Measurements from ENCODE around the gene PRKAG2.

The PRKAG2 gene

DNA sequence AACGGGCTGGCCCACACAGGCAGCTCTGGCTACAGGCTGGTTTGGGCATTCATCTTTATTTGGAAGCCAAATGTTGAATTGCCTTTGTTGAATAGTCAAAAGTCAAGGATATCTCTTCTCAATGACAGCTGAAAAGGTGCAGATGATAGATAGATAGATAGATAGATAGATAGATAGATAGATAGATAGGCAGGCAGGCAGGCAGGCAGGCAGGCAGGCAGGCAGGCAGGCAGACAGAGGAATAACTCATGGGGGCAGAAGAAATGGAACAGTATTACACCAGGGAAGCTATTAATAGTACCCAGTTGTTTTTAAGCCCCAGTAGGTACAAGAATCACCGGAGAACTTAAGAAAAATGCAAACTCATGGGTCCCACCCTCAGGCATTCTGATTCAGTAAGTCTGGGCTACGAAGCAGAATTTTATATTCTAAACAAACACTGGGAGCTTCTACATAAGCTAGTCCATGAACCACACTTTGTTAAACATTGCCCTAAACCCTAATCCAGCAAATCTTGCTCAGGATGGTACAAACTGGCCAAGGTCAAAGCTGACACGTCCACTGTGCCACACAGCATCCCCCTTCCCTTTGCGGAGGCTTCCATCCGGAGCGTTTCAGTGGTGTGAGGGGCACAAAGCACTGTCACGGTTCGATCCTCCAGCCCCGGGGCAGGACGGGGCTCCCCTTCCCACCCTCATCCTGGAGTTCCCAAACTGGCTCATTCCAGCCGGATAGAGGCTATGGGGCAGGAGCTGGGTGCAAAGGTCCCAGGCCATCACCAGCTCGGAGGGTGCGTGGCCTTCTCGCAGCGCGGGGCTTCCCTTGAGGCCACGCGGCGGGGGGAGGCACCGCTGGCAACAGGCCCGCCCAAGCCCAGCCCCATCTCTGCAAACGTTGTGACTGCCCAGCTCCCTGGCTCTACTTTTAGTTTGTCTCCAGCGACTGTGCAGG is 6.7 kb downstream of the PRKAG2 start:
- no peak for DNase-seq (ENCODE audit: low read depth)
- in situ Hi-C loops (cut with HindIII; ENCODE audit: low sequenced_read_pairs) = no loop called here
- TF ChIP-seq, protein P1, sequence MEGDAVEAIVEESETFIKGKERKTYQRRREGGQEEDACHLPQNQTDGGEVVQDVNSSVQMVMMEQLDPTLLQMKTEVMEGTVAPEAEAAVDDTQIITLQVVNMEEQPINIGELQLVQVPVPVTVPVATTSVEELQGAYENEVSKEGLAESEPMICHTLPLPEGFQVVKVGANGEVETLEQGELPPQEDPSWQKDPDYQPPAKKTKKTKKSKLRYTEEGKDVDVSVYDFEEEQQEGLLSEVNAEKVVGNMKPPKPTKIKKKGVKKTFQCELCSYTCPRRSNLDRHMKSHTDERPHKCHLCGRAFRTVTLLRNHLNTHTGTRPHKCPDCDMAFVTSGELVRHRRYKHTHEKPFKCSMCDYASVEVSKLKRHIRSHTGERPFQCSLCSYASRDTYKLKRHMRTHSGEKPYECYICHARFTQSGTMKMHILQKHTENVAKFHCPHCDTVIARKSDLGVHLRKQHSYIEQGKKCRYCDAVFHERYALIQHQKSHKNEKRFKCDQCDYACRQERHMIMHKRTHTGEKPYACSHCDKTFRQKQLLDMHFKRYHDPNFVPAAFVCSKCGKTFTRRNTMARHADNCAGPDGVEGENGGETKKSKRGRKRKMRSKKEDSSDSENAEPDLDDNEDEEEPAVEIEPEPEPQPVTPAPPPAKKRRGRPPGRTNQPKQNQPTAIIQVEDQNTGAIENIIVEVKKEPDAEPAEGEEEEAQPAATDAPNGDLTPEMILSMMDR (IDR thresholded peaks at IDR 0.05; ENCODE audit: low read depth, low read length, missing control alignments) = no peak
- no peak overlapping the region for H3K4me3 ChIP-seq (ENCODE audit: low read depth, low read length)

GRCh38 chr7:151869455-151869854 is 7.5 kb downstream of the PRKAG2 start:
- in situ Hi-C loops (cut with HindIII; ENCODE audit: low sequenced_read_pairs) = no loop called here
- TF ChIP-seq, protein P1 (IDR thresholded peaks at IDR 0.05; ENCODE audit: low read depth, low read length, missing control alignments) = no peak
- no peak for DNase-seq (ENCODE audit: low read depth)
- H3K4me3 ChIP-seq (ENCODE audit: low read depth, low read length) = no peak overlapping the region

DNA sequence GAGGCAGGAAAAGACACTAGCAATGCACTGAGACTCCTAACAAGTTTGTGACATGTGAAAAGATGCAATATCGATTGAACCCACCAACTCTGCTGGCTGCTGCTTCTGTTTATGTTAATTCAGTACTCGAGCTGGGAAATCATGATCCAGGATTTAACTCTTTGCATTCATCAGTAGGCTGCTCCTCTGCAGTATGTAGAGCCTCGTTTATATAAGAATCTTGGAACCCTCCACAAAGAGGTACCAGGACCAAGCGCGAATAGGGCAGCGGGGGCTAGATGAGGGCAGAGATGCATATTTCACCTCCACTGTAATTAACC is 7.8 kb downstream of the PRKAG2 start:
- TF ChIP-seq, protein P1 (IDR thresholded peaks at IDR 0.05; ENCODE audit: low read depth, low read length, missing control alignments) = no peak
- no peak for DNase-seq (ENCODE audit: low read depth)
- H3K4me3 ChIP-seq (ENCODE audit: low read depth, low read length) = no peak overlapping the region
- in situ Hi-C loops (cut with HindIII; ENCODE audit: low sequenced_read_pairs) = no loop called here

DNA sequence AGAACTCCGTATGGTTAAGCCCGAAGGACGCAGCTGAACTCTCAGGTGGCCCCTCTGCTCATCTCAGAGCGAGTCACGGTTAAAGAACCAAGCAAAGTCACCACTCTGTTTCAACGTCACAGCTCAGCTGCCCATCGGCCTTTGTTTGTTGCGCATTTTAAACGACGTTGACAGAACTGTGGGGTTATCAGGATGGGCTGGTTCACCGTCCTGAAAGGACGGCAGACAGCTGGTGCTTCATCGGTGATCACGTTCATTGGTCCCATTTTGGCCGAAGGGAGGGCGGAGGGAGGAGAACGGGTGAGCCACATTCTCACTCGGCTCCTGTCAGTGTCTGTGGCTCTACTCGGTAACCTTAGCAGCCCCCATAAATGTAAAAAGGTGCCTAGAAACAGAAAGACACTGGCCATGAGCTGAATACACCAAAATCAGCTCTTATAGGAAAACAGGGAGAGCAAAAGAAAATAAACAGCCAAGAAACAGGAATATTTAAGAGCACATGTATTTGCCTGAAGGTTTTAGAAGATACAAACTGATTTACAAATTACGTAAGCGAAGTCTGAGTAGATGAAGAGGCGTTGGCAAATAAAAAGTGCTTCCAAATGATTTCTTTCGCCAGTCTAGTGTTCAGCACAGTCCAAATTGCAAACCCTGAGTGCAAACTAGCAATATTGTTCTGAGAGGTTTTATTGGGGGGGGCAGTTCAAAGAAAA is 8.4 kb downstream of the PRKAG2 start:
- DNase-seq (ENCODE audit: low read depth) = no peak
- in situ Hi-C loops (cut with HindIII; ENCODE audit: low sequenced_read_pairs) = no loop called here
- H3K4me3 ChIP-seq (ENCODE audit: low read depth, low read length) = no peak overlapping the region
- TF ChIP-seq, protein P1 (IDR thresholded peaks at IDR 0.05; ENCODE audit: low read depth, low read length, missing control alignments) = no peak

DNA sequence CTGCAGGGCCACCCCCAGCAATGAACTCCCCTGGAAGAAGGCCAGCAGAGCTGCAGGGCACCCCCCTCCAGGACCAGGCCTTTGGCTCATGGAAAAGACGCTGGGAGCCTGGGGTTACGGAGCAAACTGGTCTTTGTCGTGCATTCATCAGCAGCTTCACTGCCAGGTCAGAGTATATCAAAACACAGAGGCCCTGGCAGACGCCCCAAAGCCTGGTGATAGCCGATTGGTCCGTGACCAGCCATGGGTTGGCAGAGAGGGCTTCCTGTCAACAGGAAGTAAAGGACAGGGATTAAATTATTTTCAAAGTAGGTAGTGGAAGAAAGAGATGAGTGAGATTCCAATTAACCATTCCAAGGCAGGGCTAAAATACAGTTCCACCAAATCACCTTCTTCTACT is 9.0 kb downstream of the PRKAG2 start:
- TF ChIP-seq, protein P1 (IDR thresholded peaks at IDR 0.05; ENCODE audit: low read depth, low read length, missing control alignments) = no peak
- in situ Hi-C loops (cut with HindIII; ENCODE audit: low sequenced_read_pairs) = no loop called here
- no peak for DNase-seq (ENCODE audit: low read depth)
- H3K4me3 ChIP-seq (ENCODE audit: low read depth, low read length) = no peak overlapping the region

DNA sequence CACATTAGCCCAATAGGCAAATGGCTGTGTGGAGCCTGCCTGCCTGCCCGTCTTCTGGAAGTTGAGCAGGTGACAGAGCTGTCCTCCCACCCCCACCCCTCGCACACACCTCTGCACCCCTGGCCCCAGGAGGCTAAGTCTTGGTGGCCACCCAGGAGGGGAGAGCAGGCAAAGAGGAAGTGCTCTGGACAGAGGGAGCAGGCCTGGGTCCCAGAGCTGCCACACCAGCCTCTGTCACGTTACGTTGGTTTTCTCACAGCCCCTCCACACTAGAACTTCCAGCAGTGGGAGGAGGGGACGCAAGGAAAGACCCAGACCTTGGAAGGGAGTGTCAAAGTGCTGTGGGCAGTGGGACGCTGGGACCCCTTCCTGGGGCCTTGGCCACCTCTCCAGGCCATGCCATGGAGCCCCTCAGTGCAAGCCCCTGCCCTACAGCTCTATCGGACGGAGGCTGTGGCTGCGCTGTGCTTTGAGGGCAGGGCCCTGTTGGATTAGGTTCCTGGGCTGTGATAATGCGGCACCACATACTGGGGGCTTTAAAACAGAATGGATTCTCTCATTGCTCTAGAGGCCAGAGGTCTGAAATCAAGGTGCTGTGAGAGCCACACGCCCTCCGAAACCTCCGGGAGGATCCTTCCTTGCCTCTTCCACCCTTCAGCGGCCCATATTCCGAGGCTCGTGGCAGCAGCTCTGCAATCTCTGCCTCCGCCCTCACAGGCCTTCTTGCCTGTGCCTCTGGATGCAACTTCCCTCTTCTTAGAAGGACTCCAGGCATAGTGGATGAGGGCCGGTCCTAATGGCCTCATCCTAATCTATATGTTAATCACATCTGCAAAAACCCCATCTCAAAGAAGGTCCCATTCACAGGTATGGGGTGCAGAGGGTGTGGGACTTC is 9.9 kb downstream of the PRKAG2 start:
- DNase-seq (ENCODE audit: low read depth) = no peak
- in situ Hi-C loops (cut with HindIII; ENCODE audit: low sequenced_read_pairs) = no loop called here
- TF ChIP-seq, protein P1 (IDR thresholded peaks at IDR 0.05; ENCODE audit: low read depth, low read length, missing control alignments) = no peak
- H3K4me3 ChIP-seq (ENCODE audit: low read depth, low read length) = no peak overlapping the region
